ENCODE data around the gene ATP11B.
"Not testable (repeated sequence)": the region's sequence is repeated elsewhere in the genome, so short reads cannot be mapped to it uniquely, and the experiment has no call there.

Gene ATP11B

DNA sequence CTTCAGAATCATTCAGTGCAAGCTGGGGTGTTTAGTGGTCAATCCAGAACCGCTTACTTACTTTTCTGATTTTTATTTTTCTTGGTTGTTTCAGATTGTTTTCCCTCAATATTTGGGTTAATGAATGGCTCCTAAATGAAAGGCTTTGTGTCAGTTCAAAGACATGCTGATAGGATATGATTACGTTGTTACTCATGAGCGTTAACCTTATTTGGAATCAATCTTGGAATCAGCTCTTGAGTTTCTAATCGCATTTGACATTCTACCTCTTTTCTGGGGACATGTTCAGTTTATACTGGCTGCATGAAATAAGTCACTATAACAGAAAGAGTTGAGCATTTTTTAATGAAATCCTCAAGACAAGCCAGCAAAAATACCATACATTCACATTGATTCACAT is 50.2 kb downstream of the ATP11B start:
- DNase-seq: no peak

DNA sequence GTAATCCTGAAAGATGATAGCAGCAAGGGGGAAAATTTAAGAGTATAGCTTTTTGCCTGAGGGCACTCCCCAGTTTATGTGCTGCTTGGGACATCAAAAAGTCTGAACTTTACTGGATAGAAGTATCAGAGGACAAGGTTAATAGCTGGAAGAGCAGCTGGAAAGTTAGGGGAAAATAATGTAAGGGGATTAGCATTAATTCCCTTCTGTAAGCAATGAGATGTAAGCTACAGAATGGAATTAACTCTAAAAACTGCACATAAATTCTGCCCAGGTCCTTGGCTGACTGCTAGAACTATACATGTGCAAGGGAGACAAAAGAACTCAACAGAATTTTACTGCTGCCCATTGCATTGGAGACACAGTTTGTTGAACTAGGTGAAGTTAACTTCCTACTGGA is 55.6 kb downstream of the ATP11B start:
- DNase-seq: no peak

DNA sequence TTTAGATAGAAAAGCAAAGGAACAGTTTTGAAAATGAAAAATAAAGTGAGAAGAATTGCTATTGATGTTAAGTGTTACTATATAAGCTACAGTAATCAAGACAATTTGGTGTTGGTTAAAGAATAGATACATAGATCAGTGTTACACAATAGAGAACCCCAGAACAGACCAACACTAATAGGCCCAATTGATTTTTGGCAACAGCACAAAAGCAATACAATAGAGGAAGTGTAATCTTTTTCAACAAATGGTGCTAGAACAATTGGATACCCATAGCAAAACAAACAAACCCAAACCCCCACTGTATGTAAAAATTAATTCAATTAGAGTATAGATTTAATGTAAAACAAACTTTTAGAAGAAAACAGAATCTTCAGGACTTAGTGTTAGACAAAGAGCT is 61.8 kb downstream of the ATP11B start:
- DNase-seq: no peak

- no peak for DNase-seq
Observed at GRCh38 chr3:182861348-182861747, 68.0 kb downstream of the ATP11B start.

DNA sequence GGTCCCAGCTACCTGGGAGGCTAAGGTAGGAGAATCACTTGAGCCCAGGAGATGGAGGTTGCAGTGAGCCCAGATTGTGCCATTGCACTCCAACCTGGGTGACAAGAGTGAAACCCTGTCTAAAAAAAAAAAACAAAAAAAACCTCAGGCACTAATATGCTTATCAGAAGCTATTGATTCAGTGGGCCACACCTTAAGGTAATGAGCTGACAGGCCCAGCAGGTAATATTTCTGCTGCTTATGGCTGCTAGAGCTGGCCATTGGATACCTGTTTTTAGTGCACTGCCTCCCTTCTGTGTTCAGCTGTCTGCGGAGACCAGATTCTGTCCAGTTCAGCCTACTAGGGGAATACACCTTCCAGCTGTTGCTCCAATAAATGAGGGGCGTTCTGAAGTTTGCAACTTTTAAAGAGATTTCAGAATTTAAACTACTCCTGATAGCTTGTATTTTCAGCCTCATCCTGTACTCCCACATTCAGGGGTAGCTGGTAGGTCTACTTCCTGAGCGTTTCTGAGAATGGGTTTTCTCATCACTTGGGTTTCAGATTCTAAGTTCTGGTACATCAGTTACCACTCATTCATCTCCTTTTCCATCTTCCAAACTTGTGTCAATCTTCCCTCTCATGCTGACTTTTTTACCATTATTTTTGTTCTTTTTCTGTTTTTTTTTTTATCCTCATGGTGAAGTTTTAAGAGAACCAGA is 69.0 kb downstream of the ATP11B start:
- DNase-seq: no peak

GRCh38 chr3:182869059-182869458 is 75.8 kb downstream of the ATP11B start:
- DNase-seq: no peak

- DNase-seq: not testable (repeated sequence)
Observed at GRCh38 chr3:182870917-182871316, 77.6 kb downstream of the ATP11B start.

DNA sequence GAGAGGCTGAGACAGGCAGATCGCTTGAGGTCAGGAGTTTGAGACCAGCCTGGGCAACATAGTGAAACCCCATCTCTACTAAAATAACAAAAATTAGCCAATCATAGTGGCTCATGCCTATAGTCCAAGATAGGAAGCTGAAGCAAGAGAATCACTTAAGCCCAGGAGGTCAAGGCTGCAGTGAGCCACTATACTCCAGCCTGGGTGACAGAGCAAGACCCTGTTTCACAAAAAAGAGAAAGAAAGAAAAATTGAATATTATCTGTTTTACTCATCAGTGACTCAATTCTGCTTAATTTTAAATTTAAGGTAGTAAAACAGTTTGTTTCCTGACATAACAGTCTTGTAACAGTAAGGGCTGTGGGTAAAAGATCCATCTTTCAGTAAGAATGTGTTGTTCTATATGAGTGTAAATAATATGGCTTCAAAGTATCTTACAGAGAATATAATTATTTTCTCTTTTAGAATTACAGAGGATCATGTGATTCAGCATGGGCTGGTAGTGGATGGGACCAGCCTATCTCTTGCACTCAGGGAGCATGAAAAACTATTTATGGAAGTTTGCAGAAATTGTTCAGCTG is 85.8 kb downstream of the ATP11B start:
- no peak for DNase-seq

- DNase-seq: no peak
Observed at GRCh38 chr3:182886497-182886896, 93.2 kb downstream of the ATP11B start.

DNA sequence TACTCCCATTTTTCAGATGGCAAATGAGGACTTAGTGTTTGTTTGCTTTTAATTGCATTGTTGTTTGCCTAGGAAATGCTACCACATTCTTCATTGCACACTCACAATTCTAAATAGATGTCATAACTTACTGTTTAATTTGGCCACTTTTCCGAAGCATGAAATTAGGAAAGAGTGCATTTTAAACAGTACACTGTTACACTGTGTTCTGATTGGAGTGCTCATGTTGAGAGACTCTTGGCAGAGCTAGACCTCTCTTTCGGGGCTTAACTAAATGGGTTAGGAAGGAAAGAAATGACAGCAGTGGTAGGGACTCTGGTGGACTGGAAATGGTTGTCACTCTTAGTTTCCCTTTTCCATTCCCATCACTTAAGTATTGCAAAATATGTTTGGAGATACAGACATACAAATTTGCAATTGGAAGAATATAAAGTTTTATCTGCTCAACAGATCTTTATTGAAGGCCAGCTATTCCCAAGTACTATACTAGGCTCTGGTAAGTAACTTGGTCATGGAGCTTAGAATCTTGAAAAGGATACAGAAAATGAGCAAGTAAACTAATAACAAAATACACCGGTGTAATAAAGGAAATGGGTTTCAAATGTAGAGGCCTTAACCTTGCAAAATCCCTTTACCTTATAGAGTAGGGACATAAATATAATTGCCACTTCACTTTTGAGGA is 96.8 kb downstream of the ATP11B start:
- no peak for DNase-seq

DNA sequence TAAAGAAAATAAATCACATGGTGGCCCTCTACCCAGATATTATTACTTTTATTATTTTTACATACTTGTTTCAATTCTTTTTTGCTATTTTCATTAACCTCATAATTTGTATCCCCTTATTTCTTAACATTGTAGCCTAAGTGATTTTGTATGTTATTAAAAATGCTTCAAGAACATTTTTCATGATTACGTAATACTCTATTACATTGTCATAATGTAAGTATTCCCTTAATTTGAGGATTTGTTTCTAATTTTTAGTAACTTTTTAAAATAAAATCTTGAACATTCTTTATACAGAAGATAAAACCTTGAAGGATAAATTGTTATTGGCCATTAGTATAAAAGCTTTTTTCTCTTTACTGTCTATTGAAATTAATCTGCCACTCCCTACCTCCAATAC is 98.1 kb downstream of the ATP11B start:
- DNase-seq: no peak

DNA sequence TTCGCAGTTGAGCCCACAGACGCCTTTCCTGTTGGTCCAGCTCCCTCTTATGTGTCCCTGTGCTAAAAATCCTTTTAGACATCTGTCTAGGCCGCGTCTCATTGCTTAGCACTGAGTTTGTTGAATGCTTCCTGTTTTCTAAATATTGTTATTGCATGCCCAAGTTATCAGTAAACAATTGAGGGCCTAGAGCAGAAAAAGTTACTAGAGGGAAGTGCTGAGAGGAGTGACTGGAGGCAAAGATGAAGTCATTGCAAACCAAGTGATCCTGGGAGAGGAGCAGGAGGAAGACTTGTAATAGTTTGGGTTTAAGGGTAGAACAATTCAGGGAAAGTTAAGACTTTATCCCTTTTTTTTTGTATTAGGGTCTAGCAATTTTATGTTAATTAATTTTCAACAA is 98.9 kb downstream of the ATP11B start:
- DNase-seq: no peak

GRCh38 chr3:182895513-182896112 is 102.3 kb downstream of the ATP11B start:
- no peak for DNase-seq

GRCh38 chr3:182896553-182896952 is 103.2 kb downstream of the ATP11B start:
- DNase-seq: no peak

GRCh38 chr3:182902236-182902635 is 108.9 kb downstream of the ATP11B start:
- no peak for DNase-seq

GRCh38 chr3:182904164-182904563 is 110.9 kb downstream of the ATP11B start:
- DNase-seq: no peak

DNA sequence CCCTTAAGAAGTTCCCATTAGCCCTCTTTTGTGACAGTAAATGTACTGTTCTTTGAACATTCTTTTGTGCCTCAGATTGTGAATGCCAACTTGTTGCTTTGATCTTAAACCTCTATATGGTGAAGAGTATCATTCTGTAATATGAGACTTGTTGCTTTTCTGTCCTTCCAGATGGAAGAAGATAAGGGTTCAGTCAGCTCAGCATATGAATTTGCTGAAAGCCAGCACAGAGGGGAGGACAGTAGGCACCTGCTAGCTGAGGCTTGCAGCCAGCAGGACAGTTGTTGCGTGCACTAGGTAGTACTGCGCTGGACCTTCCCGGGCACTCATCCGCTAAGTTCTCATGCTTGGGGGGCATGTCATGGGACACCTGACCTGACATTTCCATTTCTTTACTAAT is 112.3 kb downstream of the ATP11B start:
- no peak for DNase-seq

GRCh38 chr3:182906036-182906435 is 112.7 kb downstream of the ATP11B start:
- no peak for DNase-seq

- no peak for DNase-seq
Observed at GRCh38 chr3:182908471-182908870, 115.2 kb downstream of the ATP11B start.

- peak; percentile 35 to 64 for DNase-seq
Observed at GRCh38 chr3:182909318-182910040, 116.2 kb downstream of the ATP11B start.

GRCh38 chr3:182910936-182911781 is 117.9 kb downstream of the ATP11B start:
- no peak for DNase-seq

GRCh38 chr3:182911782-182912111 is 118.4 kb downstream of the ATP11B start:
- DNase-seq: no peak

Measured in Kasumi-1 (cell line).